Measurements from ENCODE around the gene PPA1. TPM values are rescaled to one million over a fixed set of nuclear protein-coding genes. Genes with fewer than 3 reads are reported as not detected.

The PPA1 gene
- total RNA-seq, 1 experiment from 2014 or later = 180 TPM

DNA sequence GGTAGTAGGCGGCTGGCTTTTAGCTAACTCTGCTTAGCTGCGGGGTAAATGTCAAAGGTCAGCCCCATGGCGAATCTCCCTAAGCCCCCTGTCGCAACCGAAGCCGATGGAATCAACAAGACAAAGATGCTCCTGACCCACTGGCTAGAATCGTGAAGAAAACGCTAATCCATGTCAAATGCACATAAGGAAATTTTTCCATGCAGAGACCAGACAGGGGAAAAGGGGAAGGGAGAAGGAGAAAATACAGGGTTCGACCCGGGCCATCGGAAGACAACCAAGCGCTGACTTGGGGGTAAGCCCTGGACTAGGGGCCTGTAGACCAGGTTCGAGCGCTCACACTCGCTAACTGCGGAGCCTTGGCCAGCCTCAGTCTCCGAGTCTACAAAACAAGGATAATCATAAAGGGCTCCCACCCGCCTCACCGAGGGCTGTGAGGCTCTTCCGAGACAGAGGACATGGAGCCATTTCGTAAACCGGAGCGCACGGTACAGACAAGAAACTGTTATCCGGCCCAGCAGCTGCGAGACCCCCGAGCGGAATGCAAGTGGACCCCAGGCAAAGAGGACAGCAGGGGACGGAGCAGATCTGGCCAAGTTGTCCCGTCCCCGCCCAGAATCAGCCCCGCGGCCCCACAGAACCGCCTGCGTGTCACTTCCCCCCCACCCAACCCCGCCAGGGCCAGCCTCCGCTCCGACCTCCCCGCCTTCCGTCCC lies 63.4 kb downstream of the PPA1 start:
- H3K27me3 Mint-ChIP-seq (ENCODE audit: low read depth) = no peaks in the 10 kb centered on the region; the same call in 1 of the 2 replicates
- no peaks in the 10 kb centered on the region for H3K9me3 Mint-ChIP-seq
- DNase-seq (ENCODE audit: low spot score) = no peak
- no peak for TF ChIP-seq NFE2L1 (CRISPR knock-in tag; IDR thresholded peaks at IDR 0.05)
- 0 out of 2 replicates have a peak, but pooled peaks have one; percentile 1 for TF ChIP-seq FOXP1 (CRISPR knock-in tag; IDR thresholded peaks at IDR 0.05; ENCODE audit: borderline replicate concordance)
- peak; percentile 69 for TF ChIP-seq ZNF121 (CRISPR knock-in tag; IDR thresholded peaks at IDR 0.05)
- H3K27ac Mint-ChIP-seq = peak overlapping the region; percentile 87
- H3K4me1 Mint-ChIP-seq = peaks cover 17% of the 10 kb centered on the region
- ChIA-PET POLR2A (interaction anchor here (0.6 to 1.6 kb wide), 5 partner anchors 19 to 919 kb away, joined by 3 to 19 read pairs (median 4); partner anchors contain the start of gene TYSND1), CTCF (interaction anchor here (0.6 to 1.9 kb wide), 16 partner anchors 11 to 310 kb away, joined by 3 to 24 read pairs (median 4); partner anchors contain the start of genes MACROH2A2 and TYSND1)
- peak overlapping the region; percentile 94 for H3K4me3 Mint-ChIP-seq
- H3K36me3 Mint-ChIP-seq = peaks cover 10% of the 10 kb centered on the region
- no peak; the same call in 1 of the 2 replicates for ATAC-seq

DNA sequence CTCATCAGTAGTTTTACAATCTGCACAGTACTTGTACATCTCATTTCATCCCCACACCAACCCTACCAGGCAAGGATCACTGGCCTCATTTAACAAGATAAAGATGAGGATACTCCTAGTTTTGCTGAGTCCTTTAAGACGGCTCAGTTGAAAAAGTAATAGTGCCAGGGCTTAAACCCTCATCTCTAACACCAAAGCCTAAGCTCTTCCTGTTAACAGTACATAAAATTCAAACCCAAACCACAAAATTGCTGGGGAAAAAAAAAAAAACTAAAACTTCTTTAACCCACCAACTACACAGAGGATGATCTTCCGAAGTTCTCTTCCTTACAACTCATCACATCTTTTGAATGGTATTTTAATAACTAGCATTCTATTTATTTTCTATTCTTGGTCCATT lies 64.2 kb downstream of the PPA1 start:
- Mint-ChIP-seq H3K9me3 (no peaks in the 10 kb centered on the region), H3K27me3 (ENCODE audit: low read depth) (no peaks in the 10 kb centered on the region), H3K36me3 (peaks cover 10% of the 10 kb centered on the region), H3K4me3 (peak overlapping the region; percentile 94), H3K27ac (no peak overlapping the region; the same call in 1 of the 2 replicates), H3K4me1 (peaks cover 17% of the 10 kb centered on the region)
- DNase-seq (ENCODE audit: low spot score) (no peak), ATAC-seq (no peak)
- CTCF ChIA-PET = no interaction called here
- POLR2A ChIA-PET = no interaction called here
- TF ChIP-seq NR3C1 (CRISPR knock-in tag; conservative IDR thresholded peaks at IDR 0.05; ENCODE audit: low read depth) (no peak), ETV6 (CRISPR knock-in tag; IDR thresholded peaks at IDR 0.05) (no peak), FOXJ3 (CRISPR knock-in tag; IDR thresholded peaks at IDR 0.05; ENCODE audit: borderline replicate concordance) (no peak)

- Mint-ChIP-seq H3K27ac (no peak overlapping the region), H3K27me3 (ENCODE audit: low read depth) (no peaks in the 10 kb centered on the region), H3K4me3 (no peak overlapping the region), H3K36me3 (peaks cover 10% of the 10 kb centered on the region), H3K9me3 (no peaks in the 10 kb centered on the region), H3K4me1 (peaks cover 25% of the 10 kb centered on the region)
- no peak for ATAC-seq
- POLR2A ChIA-PET = no interaction called here
- CTCF ChIA-PET = interaction anchor here (0.7 to 2.9 kb wide), 2 partner anchors 21 to 293 kb away, joined by 4 to 10 read pairs; partner anchors contain the start of gene TYSND1
- no peak for TF ChIP-seq ESRRA (CRISPR knock-in tag; IDR thresholded peaks at IDR 0.05; ENCODE audit: borderline replicate concordance)
- no peak for TF ChIP-seq ZNF138 (CRISPR knock-in tag; conservative IDR thresholded peaks at IDR 0.05)
- no peak for TF ChIP-seq ERG (CRISPR knock-in tag; IDR thresholded peaks at IDR 0.05)
- TF ChIP-seq PRRX2 (CRISPR knock-in tag; IDR thresholded peaks at IDR 0.05) = no peak
- TF ChIP-seq ZNF396 (CRISPR knock-in tag; IDR thresholded peaks at IDR 0.05; ENCODE audit: borderline replicate concordance) = no peak
- no peak for TF ChIP-seq FOXJ3 (CRISPR knock-in tag; IDR thresholded peaks at IDR 0.05; ENCODE audit: borderline replicate concordance)
- TF ChIP-seq FOXP1 (CRISPR knock-in tag; IDR thresholded peaks at IDR 0.05; ENCODE audit: borderline replicate concordance) = no peak
- no peak for TF ChIP-seq ELF4 (CRISPR knock-in tag; IDR thresholded peaks at IDR 0.05; ENCODE audit: low read depth)
- TF ChIP-seq, protein P1, sequence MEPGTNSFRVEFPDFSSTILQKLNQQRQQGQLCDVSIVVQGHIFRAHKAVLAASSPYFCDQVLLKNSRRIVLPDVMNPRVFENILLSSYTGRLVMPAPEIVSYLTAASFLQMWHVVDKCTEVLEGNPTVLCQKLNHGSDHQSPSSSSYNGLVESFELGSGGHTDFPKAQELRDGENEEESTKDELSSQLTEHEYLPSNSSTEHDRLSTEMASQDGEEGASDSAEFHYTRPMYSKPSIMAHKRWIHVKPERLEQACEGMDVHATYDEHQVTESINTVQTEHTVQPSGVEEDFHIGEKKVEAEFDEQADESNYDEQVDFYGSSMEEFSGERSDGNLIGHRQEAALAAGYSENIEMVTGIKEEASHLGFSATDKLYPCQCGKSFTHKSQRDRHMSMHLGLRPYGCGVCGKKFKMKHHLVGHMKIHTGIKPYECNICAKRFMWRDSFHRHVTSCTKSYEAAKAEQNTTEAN (CRISPR knock-in tag; IDR thresholded peaks at IDR 0.05) = no peak
- TF ChIP-seq MXD4 (CRISPR knock-in tag; IDR thresholded peaks at IDR 0.05; ENCODE audit: borderline replicate concordance) = no peak
- no peak for TF ChIP-seq USF1 (CRISPR knock-in tag; IDR thresholded peaks at IDR 0.05)
- TF ChIP-seq KAT7 (CRISPR knock-in tag; IDR thresholded peaks at IDR 0.05; ENCODE audit: borderline replicate concordance) = no peak
- TF ChIP-seq, protein P2, sequence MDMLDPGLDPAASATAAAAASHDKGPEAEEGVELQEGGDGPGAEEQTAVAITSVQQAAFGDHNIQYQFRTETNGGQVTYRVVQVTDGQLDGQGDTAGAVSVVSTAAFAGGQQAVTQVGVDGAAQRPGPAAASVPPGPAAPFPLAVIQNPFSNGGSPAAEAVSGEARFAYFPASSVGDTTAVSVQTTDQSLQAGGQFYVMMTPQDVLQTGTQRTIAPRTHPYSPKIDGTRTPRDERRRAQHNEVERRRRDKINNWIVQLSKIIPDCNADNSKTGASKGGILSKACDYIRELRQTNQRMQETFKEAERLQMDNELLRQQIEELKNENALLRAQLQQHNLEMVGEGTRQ (CRISPR knock-in tag; IDR thresholded peaks at IDR 0.05) = no peak
- TF ChIP-seq ZNF121 (CRISPR knock-in tag; IDR thresholded peaks at IDR 0.05) = no peak
- no peak for TF ChIP-seq TP53 (CRISPR knock-in tag; IDR thresholded peaks at IDR 0.05)
- no peak for TF ChIP-seq ZNF219 (CRISPR knock-in tag; IDR thresholded peaks at IDR 0.05; ENCODE audit: borderline replicate concordance)
- no peak for DNase-seq (ENCODE audit: low spot score)
Observed at GRCh38 chr10:70167246-70167645, 66.0 kb downstream of the PPA1 start.
